ENCODE results near the gene CCDC169. TPM values are rescaled to one million over a fixed set of nuclear protein-coding genes. Genes with fewer than 3 reads are reported as not detected.

Gene CCDC169
- polyA plus RNA-seq, 1 donor from 2014 or later: 6.9 TPM

DNA sequence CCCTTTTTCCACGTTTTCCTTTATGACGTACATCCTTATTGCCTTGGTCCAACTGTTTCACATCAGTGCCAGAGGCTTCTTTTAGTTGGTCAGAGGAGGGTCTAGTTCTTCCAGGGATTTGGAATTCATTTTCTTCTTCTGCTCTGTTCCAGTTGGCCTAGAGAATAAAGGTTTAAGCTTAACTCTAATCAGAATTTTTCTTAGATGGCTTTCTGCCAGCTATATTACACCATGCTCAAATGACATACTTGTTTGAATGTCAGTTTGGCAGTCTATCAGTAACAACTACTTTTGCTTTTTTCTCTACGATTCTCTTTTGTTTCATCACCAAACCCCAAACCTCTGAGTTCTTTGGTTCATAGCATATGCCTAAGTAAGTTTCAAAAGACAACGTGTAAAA lies 31.7 kb upstream of the CCDC169 start:
- no peak overlapping the region for H3K27ac ChIP-seq (ENCODE audit: low read length)
- no peak overlapping the region for H3K4me2 ChIP-seq (ENCODE audit: low read length)
- H3F3A ChIP-seq (ENCODE audit: insufficient read depth, low read length, poor library complexity, severe bottlenecking): no peaks in the 10 kb centered on the region
- no peaks in the 10 kb centered on the region for H3K9me3 ChIP-seq (ENCODE audit: low read length)
- H3K9me2 ChIP-seq (ENCODE audit: insufficient read depth, low read length): no peaks in the 10 kb centered on the region
- no peak overlapping the region for H2AFZ ChIP-seq (ENCODE audit: low read depth, low read length)
- H3K9ac ChIP-seq (ENCODE audit: low read length): no peak overlapping the region
- TF ChIP-seq TAF1 (IDR thresholded peaks at IDR 0.05; ENCODE audit: low read depth) (no peak), SMC3 (conservative IDR thresholded peaks at IDR 0.05; ENCODE audit: poor library complexity) (no peak), CTCF (IDR thresholded peaks at IDR 0.05; ENCODE audit: poor library complexity, severe bottlenecking) (no peak), RAD21 (conservative IDR thresholded peaks at IDR 0.05) (no peak), EZH2 (IDR thresholded peaks at IDR 0.05; ENCODE audit: borderline replicate concordance, insufficient read depth, low read length, poor library complexity, severe bottlenecking) (no peak), EP300 (conservative IDR thresholded peaks at IDR 0.05; ENCODE audit: poor library complexity, severe bottlenecking) (no peak), MXI1 (conservative IDR thresholded peaks at IDR 0.05; ENCODE audit: poor library complexity, severe bottlenecking) (no peak)
- no peaks in the 10 kb centered on the region for H3K36me3 ChIP-seq (ENCODE audit: insufficient read depth, low read length)
- H3K79me2 ChIP-seq (replicated peaks; ENCODE audit: insufficient read depth, low read length): peaks cover 7% of the 10 kb centered on the region
- no peaks in the 10 kb centered on the region for H4K20me1 ChIP-seq (ENCODE audit: insufficient read depth)
- H3K4me3 ChIP-seq (ENCODE audit: low read length): no peak overlapping the region
- H3K27me3 ChIP-seq (ENCODE audit: insufficient read depth, low read depth, low read length): no peaks in the 10 kb centered on the region

DNA sequence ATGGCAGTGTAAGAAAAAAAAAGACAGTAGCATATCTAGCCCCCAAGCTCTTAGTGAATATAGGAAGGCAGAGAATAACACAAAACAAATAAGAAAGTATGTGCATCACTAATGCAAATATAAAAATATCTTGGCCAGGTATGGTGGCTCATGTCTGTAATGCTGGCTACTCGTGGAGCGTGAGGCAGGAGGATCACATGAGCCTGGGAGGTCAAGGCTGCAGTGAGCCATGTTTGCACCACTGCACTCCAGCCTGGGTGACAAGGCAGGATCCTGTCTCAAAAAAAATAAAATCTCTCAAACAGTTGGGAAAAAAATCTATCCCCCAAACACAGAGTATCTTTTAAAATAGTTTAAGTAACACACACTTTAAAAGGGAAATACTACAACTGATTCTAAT lies 31.2 kb upstream of the CCDC169 start:
- Histone ChIP-seq H3K27ac (ENCODE audit: low read length) (no peak overlapping the region), H2AFZ (ENCODE audit: low read depth, low read length) (no peak overlapping the region), H3K36me3 (ENCODE audit: insufficient read depth, low read length) (no peaks in the 10 kb centered on the region)

More for the DNA sequence above, 31.2 kb upstream of the CCDC169 start:
- H4K20me1 ChIP-seq (ENCODE audit: insufficient read depth): no peaks in the 10 kb centered on the region
- no peaks in the 10 kb centered on the region for H3K27me3 ChIP-seq (ENCODE audit: insufficient read depth, low read depth, low read length)
- no peaks in the 10 kb centered on the region for H3K9me2 ChIP-seq (ENCODE audit: insufficient read depth, low read length)
- H3K9me3 ChIP-seq (ENCODE audit: low read length): no peaks in the 10 kb centered on the region
- TF ChIP-seq SMC3 (conservative IDR thresholded peaks at IDR 0.05; ENCODE audit: poor library complexity): no peak
- TF ChIP-seq RAD21 (conservative IDR thresholded peaks at IDR 0.05): no peak
- no peak for TF ChIP-seq REST (IDR thresholded peaks at IDR 0.05; ENCODE audit: borderline replicate concordance)
- no peak for TF ChIP-seq EZH2 (IDR thresholded peaks at IDR 0.05; ENCODE audit: borderline replicate concordance, insufficient read depth, low read length, poor library complexity, severe bottlenecking)
- TF ChIP-seq TAF1 (IDR thresholded peaks at IDR 0.05; ENCODE audit: low read depth): no peak
- no peak for TF ChIP-seq MXI1 (conservative IDR thresholded peaks at IDR 0.05; ENCODE audit: poor library complexity, severe bottlenecking)
- TF ChIP-seq CTCF (IDR thresholded peaks at IDR 0.05; ENCODE audit: poor library complexity, severe bottlenecking): no peak
- no peak for TF ChIP-seq EP300 (conservative IDR thresholded peaks at IDR 0.05; ENCODE audit: poor library complexity, severe bottlenecking)
- TF ChIP-seq POLR2AphosphoS5 (IDR thresholded peaks at IDR 0.05): no peak
- no peak overlapping the region for H3K4me2 ChIP-seq (ENCODE audit: low read length)
- H3K79me2 ChIP-seq (replicated peaks; ENCODE audit: insufficient read depth, low read length): peaks cover 7% of the 10 kb centered on the region
- no peaks in the 10 kb centered on the region for H3F3A ChIP-seq (ENCODE audit: insufficient read depth, low read length, poor library complexity, severe bottlenecking)
- no peak overlapping the region for H3K4me3 ChIP-seq (ENCODE audit: low read length)
- no peak overlapping the region for H3K9ac ChIP-seq (ENCODE audit: low read length)

Data from neural cell (in vitro differentiated cells).